Measurements from ENCODE around the gene BLOC1S3.

The BLOC1S3 gene

GRCh38 chr19:45178262-45179071 is at the start of gene BLOC1S3:
TSS of gene BLOC1S3 (plus strand) at chr19:45178784. CDS start at chr19:45179297, 513 bp downstream.
- peaks cover 36% of the 10 kb centered on the region for H3K4me1 Mint-ChIP-seq (ENCODE audit: low read depth)
- no peaks in the 10 kb centered on the region for H3K27me3 Mint-ChIP-seq
- H3K4me3 Mint-ChIP-seq = peak within 1 kb of the TSS; percentile 96
- H3K27ac Mint-ChIP-seq = peak within 1 kb of the TSS; percentile 90
- no peaks in the 10 kb centered on the region for H3K9me3 Mint-ChIP-seq
- no peaks in the 10 kb centered on the region for H3K36me3 Mint-ChIP-seq (ENCODE audit: low read depth)

- no peak overlapping the region for H3K4me3 Mint-ChIP-seq
- no peaks in the 10 kb centered on the region for H3K9me3 Mint-ChIP-seq
- peaks cover 11% of the 10 kb centered on the region for H3K4me1 Mint-ChIP-seq (ENCODE audit: low read depth)
- no peaks in the 10 kb centered on the region for H3K36me3 Mint-ChIP-seq (ENCODE audit: low read depth)
- no peaks in the 10 kb centered on the region for H3K27me3 Mint-ChIP-seq
- H3K27ac Mint-ChIP-seq = no peak overlapping the region
Measured at GRCh38 chr19:45128806-45129205, 49.8 kb upstream of the BLOC1S3 start.

- Mint-ChIP-seq H3K36me3 (ENCODE audit: low read depth) (no peaks in the 10 kb centered on the region), H3K4me1 (ENCODE audit: low read depth) (peaks cover 20% of the 10 kb centered on the region), H3K4me3 (no peak overlapping the region), H3K9me3 (no peaks in the 10 kb centered on the region), H3K27me3 (no peaks in the 10 kb centered on the region), H3K27ac (no peak overlapping the region)
Measured at GRCh38 chr19:45130236-45130635, 48.3 kb upstream of the BLOC1S3 start.

- Mint-ChIP-seq H3K36me3 (ENCODE audit: low read depth) (no peaks in the 10 kb centered on the region), H3K27ac (no peak overlapping the region), H3K9me3 (no peaks in the 10 kb centered on the region), H3K27me3 (no peaks in the 10 kb centered on the region), H3K4me1 (ENCODE audit: low read depth) (peaks cover 15% of the 10 kb centered on the region), H3K4me3 (no peak overlapping the region)
Measured at GRCh38 chr19:45130888-45131615, 47.5 kb upstream of the BLOC1S3 start.

- Mint-ChIP-seq H3K4me1 (ENCODE audit: low read depth) (peaks cover 20% of the 10 kb centered on the region), H3K27me3 (no peaks in the 10 kb centered on the region), H3K9me3 (no peaks in the 10 kb centered on the region), H3K36me3 (ENCODE audit: low read depth) (no peaks in the 10 kb centered on the region), H3K27ac (no peak overlapping the region), H3K4me3 (no peak overlapping the region)
Measured at GRCh38 chr19:45133661-45134060, 44.9 kb upstream of the BLOC1S3 start.

- peaks cover 20% of the 10 kb centered on the region for H3K4me1 Mint-ChIP-seq (ENCODE audit: low read depth)
Measured at GRCh38 chr19:45135176-45135885, 43.3 kb upstream of the BLOC1S3 start.

GRCh38 chr19:45136507-45137178 is 41.9 kb upstream of the BLOC1S3 start:
- no peaks in the 10 kb centered on the region for H3K27me3 Mint-ChIP-seq
- H3K27ac Mint-ChIP-seq = no peak overlapping the region
- peaks cover 6% of the 10 kb centered on the region for H3K36me3 Mint-ChIP-seq (ENCODE audit: low read depth)
- H3K4me1 Mint-ChIP-seq (ENCODE audit: low read depth) = peaks cover 16% of the 10 kb centered on the region
- H3K9me3 Mint-ChIP-seq = no peaks in the 10 kb centered on the region
- no peak overlapping the region for H3K4me3 Mint-ChIP-seq

More at GRCh38 chr19:45135176-45135885, 43.3 kb upstream of the BLOC1S3 start:
- Mint-ChIP-seq H3K9me3 (no peaks in the 10 kb centered on the region), H3K4me3 (no peak overlapping the region), H3K36me3 (ENCODE audit: low read depth) (no peaks in the 10 kb centered on the region), H3K27ac (no peak overlapping the region), H3K27me3 (no peaks in the 10 kb centered on the region)

GRCh38 chr19:45137179-45137761 is 41.3 kb upstream of the BLOC1S3 start:
- Mint-ChIP-seq H3K27me3 (no peaks in the 10 kb centered on the region), H3K4me1 (ENCODE audit: low read depth) (peaks cover 16% of the 10 kb centered on the region), H3K36me3 (ENCODE audit: low read depth) (peaks cover 6% of the 10 kb centered on the region), H3K9me3 (no peaks in the 10 kb centered on the region), H3K4me3 (no peak overlapping the region), H3K27ac (no peak overlapping the region)

GRCh38 chr19:45138303-45138751 is 40.3 kb upstream of the BLOC1S3 start:
- Mint-ChIP-seq H3K4me1 (ENCODE audit: low read depth) (peaks cover 16% of the 10 kb centered on the region), H3K27me3 (no peaks in the 10 kb centered on the region), H3K4me3 (no peak overlapping the region), H3K36me3 (ENCODE audit: low read depth) (peaks cover 16% of the 10 kb centered on the region), H3K27ac (no peak overlapping the region), H3K9me3 (no peaks in the 10 kb centered on the region)

- Mint-ChIP-seq H3K36me3 (ENCODE audit: low read depth) (peaks cover 16% of the 10 kb centered on the region), H3K27ac (no peak overlapping the region), H3K4me3 (no peak overlapping the region), H3K9me3 (no peaks in the 10 kb centered on the region), H3K4me1 (ENCODE audit: low read depth) (peaks cover 9% of the 10 kb centered on the region), H3K27me3 (no peaks in the 10 kb centered on the region)
Measured at GRCh38 chr19:45139286-45140143, 39.1 kb upstream of the BLOC1S3 start.

GRCh38 chr19:45140144-45140503 is 38.5 kb upstream of the BLOC1S3 start:
- Mint-ChIP-seq H3K4me3 (no peak overlapping the region), H3K27ac (no peak overlapping the region), H3K9me3 (no peaks in the 10 kb centered on the region), H3K27me3 (no peaks in the 10 kb centered on the region), H3K4me1 (ENCODE audit: low read depth) (peaks cover 8% of the 10 kb centered on the region), H3K36me3 (ENCODE audit: low read depth) (peaks cover 16% of the 10 kb centered on the region)

- Mint-ChIP-seq H3K27me3 (no peaks in the 10 kb centered on the region), H3K4me1 (ENCODE audit: low read depth) (peaks cover 8% of the 10 kb centered on the region), H3K9me3 (no peaks in the 10 kb centered on the region), H3K36me3 (ENCODE audit: low read depth) (peaks cover 16% of the 10 kb centered on the region), H3K4me3 (no peak overlapping the region), H3K27ac (no peak overlapping the region)
Measured at GRCh38 chr19:45140533-45140932, 38.1 kb upstream of the BLOC1S3 start.

GRCh38 chr19:45141203-45141900 is 37.2 kb upstream of the BLOC1S3 start:
- peaks cover 8% of the 10 kb centered on the region for H3K4me1 Mint-ChIP-seq (ENCODE audit: low read depth)
- H3K9me3 Mint-ChIP-seq = no peaks in the 10 kb centered on the region
- no peak overlapping the region for H3K27ac Mint-ChIP-seq
- H3K27me3 Mint-ChIP-seq = no peaks in the 10 kb centered on the region
- H3K4me3 Mint-ChIP-seq = no peak overlapping the region
- peaks cover 16% of the 10 kb centered on the region for H3K36me3 Mint-ChIP-seq (ENCODE audit: low read depth)

Measured in stimulated activated naive CD8-positive, alpha-beta T cell treated with anti-CD3 and anti-CD28 coated beads, Interleukin-15, Interleukin-2, amounts not matched to agents 100 ng/mL and 50 ng/mL, for 24 hours (primary cell).